ENCODE results near the gene CELF1.

CELF1 gene

DNA sequence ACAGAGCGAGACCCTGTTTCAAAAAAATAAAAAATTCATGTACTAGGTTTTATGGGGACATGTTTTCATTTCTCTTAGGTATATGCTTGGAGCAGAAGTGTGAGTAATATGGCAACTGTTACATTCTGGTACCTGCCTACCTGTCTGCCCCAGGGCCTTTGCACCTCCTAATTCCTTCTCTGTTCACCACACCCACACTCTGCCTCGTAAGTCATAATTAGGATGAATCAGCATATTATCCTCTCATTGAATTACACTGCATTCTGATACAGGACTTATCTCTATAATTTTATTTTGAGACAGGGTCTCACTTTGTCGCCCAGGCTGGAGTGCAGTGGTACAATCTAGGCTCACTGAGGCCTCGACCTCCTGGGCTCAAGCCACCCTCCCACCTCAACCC is 100.9 kb downstream of the CELF1 start:
- TF ChIP-seq, protein P1, sequence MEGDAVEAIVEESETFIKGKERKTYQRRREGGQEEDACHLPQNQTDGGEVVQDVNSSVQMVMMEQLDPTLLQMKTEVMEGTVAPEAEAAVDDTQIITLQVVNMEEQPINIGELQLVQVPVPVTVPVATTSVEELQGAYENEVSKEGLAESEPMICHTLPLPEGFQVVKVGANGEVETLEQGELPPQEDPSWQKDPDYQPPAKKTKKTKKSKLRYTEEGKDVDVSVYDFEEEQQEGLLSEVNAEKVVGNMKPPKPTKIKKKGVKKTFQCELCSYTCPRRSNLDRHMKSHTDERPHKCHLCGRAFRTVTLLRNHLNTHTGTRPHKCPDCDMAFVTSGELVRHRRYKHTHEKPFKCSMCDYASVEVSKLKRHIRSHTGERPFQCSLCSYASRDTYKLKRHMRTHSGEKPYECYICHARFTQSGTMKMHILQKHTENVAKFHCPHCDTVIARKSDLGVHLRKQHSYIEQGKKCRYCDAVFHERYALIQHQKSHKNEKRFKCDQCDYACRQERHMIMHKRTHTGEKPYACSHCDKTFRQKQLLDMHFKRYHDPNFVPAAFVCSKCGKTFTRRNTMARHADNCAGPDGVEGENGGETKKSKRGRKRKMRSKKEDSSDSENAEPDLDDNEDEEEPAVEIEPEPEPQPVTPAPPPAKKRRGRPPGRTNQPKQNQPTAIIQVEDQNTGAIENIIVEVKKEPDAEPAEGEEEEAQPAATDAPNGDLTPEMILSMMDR (IDR thresholded peaks at IDR 0.05; ENCODE audit: borderline replicate concordance, control extremely low read depth, extremely low read depth, insufficient read depth, missing control alignments): no peak
- DNase-seq (ENCODE audit: low spot score): no peak
- in situ Hi-C loops (cut with MboI; ENCODE audit: low sequenced_read_pairs, unreplicated experiment): no loop called here

DNA sequence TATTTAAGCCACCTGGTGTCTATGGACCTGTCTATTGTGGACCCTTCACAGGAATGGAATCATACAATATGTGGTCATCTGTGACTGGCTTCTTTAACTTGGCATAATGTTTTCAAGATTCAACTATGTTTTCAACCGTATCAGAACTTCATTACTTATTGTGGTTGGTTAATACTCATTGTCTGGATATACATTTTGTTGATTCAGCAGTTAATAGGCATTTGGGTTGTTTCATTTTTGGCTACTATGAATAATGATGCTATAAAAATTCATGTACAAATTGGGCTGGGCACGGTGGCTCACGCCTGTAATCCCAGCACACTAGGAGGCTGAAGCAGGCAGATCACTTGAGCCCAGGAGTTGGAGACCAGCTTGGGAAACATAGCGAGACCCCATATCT is 101.5 kb downstream of the CELF1 start:
- TF ChIP-seq, protein P1 (IDR thresholded peaks at IDR 0.05; ENCODE audit: borderline replicate concordance, control extremely low read depth, extremely low read depth, insufficient read depth, missing control alignments): no peak
- DNase-seq (ENCODE audit: low spot score): no peak
- in situ Hi-C loops (cut with MboI; ENCODE audit: low sequenced_read_pairs, unreplicated experiment): no loop called here

DNA sequence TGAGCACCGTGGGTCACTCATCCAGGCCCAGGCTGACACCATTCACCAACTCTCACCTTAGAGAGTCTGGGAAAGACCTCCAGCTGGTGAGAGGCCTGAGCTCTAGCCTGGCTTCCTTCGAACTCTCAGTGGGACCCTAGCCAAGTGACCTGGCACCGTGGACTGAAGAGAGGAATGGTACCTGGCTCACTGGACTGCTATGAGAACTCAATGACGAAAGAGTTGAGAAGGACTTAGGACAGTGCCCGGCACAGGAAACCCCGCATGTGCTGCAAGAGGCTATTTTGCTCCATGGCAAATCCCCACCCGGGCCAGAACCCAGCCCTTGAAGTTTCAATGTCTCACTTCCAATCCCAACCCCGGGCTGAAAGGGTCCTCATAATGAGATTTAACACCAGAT is 103.4 kb downstream of the CELF1 start:
- TF ChIP-seq, protein P1 (IDR thresholded peaks at IDR 0.05; ENCODE audit: borderline replicate concordance, control extremely low read depth, extremely low read depth, insufficient read depth, missing control alignments): no peak
- DNase-seq (ENCODE audit: low spot score): no peak
- in situ Hi-C loops (cut with MboI; ENCODE audit: low sequenced_read_pairs, unreplicated experiment): no loop called here

DNA sequence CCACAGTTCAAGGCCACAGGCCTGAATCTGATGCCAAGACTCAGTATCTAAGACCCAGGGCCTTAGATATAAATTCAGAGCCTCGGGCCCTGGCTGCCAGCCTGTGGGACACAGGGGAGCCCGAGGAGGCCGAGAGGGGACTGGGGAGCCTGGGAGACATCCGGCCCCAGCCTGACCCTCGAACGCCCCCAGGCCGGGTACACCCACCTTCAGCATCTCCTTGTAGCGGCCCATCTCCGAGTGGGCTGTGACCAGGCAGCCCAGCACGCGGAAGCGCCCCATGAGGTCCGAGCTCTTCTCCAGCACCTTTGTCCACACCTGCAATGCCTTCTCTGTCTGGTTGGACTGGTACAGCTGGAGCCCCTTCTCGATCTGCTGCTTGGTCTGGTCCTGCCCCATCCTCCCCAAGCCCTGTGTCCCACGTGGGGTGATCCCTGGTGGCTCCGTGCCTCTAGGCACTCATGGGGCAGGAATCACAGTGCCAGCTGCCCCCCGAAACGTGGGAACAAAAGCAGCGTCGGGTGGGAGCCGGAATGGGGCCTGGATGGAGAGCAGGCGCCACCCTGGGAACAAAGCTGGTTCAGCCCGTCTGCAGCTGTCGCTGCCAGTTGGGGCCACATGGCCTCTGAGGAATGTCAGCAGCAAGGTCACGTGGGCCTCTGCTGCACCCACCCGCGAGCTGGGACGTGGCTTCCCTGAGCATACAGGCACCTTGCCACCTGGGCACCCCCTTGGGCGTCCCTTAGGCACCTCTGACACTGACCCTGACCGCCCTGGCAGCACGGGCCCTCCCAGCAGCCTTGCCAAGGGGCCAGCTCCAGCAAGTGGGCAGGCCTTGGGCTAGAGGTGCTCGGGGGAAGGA is 104.1 kb downstream of the CELF1 start, which contains the start of gene RAPSN:
RAPSN (minus strand) TSS at position 571 of the 862 bp plus-strand sequence; CDS start at position 399, 172 bp downstream.
- TF ChIP-seq, protein P1 (IDR thresholded peaks at IDR 0.05; ENCODE audit: borderline replicate concordance, control extremely low read depth, extremely low read depth, insufficient read depth, missing control alignments): no peak
- in situ Hi-C loops (cut with MboI; ENCODE audit: low sequenced_read_pairs, unreplicated experiment): no loop called here
- DNase-seq (ENCODE audit: low spot score): no peak

DNA sequence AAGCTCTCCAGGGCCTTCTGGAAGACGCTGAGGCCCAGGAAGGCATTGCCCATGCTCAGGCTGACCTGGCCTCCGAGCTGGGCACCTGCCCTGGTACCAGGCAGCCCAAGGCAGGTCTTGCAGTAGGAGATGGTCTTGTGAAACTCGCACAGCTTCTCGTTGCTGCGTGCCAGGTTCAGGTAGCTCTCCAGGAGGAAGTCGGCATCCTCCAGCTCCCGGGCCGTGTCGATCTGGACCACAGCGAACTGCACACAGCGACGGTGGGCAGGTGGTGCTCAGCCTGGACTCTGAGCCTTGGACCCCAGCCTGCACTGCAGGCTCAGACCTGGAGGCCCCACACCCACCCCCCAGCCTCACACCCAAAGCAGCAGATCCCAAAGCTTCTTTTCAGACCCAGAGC is 105.0 kb downstream of the CELF1 start:
- DNase-seq (ENCODE audit: low spot score): no peak
- TF ChIP-seq, protein P1 (IDR thresholded peaks at IDR 0.05; ENCODE audit: borderline replicate concordance, control extremely low read depth, extremely low read depth, insufficient read depth, missing control alignments): no peak
- in situ Hi-C loops (cut with MboI; ENCODE audit: low sequenced_read_pairs, unreplicated experiment): no loop called here

DNA sequence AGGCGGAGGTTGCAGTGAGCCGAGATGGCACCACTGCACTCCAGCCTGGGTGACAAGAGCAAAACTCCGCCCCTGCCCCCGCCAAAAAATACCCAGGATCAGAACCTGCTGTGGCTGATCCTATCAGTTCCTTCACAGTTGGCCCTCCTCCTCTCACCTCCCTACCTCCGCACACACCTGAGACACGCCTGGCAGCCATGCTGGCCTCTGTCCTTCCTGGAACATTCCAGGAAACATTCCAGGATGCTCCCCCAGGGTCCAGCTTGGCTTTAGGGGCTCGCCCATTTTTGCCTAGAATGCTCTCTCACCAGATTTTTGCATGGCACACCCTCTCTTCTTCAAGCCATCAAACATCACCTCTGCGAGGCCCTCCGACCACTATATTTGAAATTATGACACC is 106.1 kb downstream of the CELF1 start:
- TF ChIP-seq, protein P1 (IDR thresholded peaks at IDR 0.05; ENCODE audit: borderline replicate concordance, control extremely low read depth, extremely low read depth, insufficient read depth, missing control alignments): no peak
- in situ Hi-C loops (cut with MboI; ENCODE audit: low sequenced_read_pairs, unreplicated experiment): no loop called here
- no peak for DNase-seq (ENCODE audit: low spot score)

All from GM13976 (cell line).